Large intestine (tissue), 3 donors: Measurements from ENCODE around the gene COMMD7. TPM values are rescaled to one million over a fixed set of nuclear protein-coding genes. Genes with fewer than 3 reads are reported as not detected.
"Not testable (repeated sequence)": the region's sequence is repeated elsewhere in the genome, so short reads cannot be mapped to it uniquely, and the experiment has no call there.

Experiments used
- DNase-seq, 2 donors: peaks; one replicate each; pipeline versions ENCODE4 v3.0.0 to v3.0.0-alpha.2; 2013
- H3K27ac ChIP-seq: one replicate; pipeline ENCODE4 v1.5.1; 2013; ENCODE audit warnings: low read length
- H3K27me3 ChIP-seq: 2 replicates; pipeline ENCODE4 v1.6.1; 2013; ENCODE audit warnings: low read length; ENCODE audit not compliant: control insufficient read depth, insufficient read depth
- H3K36me3 ChIP-seq: 2 replicates; pipeline ENCODE4 v1.6.1; 2013; ENCODE audit warnings: low read length; ENCODE audit not compliant: control insufficient read depth, insufficient read depth
- H3K4me1 ChIP-seq: one replicate; pipeline ENCODE4 v1.6.1; 2013; ENCODE audit warnings: low read length; ENCODE audit not compliant: control insufficient read depth, insufficient read depth
- H3K4me3 ChIP-seq: one replicate; pipeline ENCODE4 v1.5.1; 2013; ENCODE audit warnings: low read length
- H3K9me3 ChIP-seq: one replicate; pipeline ENCODE4 v1.6.1; 2013; ENCODE audit warnings: mild to moderate bottlenecking, low read depth, low read length, moderate library complexity; ENCODE audit not compliant: control insufficient read depth
- whole genome bisulfite sequencing: methylation state at CpG from one replicate; pipeline ENCODE4 v1.1.5; 2013; ENCODE audit warnings: low lambda C conversion rate; ENCODE audit not compliant: insufficient coverage; 5-methylcytosine and 5-hydroxymethylcytosine counted together
- polyA plus RNA-seq: library from polyadenylated mRNA; unstranded; fragments of 120-200 nt; gene quantifications from one replicate; pipeline ENCODE4 v1.2.1, GENCODE V29; 2013

COMMD7 gene
- polyA plus RNA-seq, 1 donor, result 40.1 TPM

GRCh38 chr20:32695089-32695488 lies 48.2 kb downstream of the COMMD7 start:
- no peaks in the 10 kb centered on the region for H3K4me1 ChIP-seq
- no peaks in the 10 kb centered on the region for H3K36me3 ChIP-seq
- no peak for DNase-seq
- H3K4me3 ChIP-seq, result no peak overlapping the region
- H3K27ac ChIP-seq, result no peak overlapping the region
- H3K9me3 ChIP-seq, result no peaks in the 10 kb centered on the region
- no peaks in the 10 kb centered on the region for H3K27me3 ChIP-seq

GRCh38 chr20:32688966-32689365 lies 54.3 kb downstream of the COMMD7 start:
- whole genome bisulfite sequencing, result no CpG with 5 or more reads among the region's 1 CpG
- H3K27ac ChIP-seq, H3K9me3 ChIP-seq, DNase-seq, H3K4me3 ChIP-seq, H3K4me1 ChIP-seq, H3K36me3 ChIP-seq, H3K27me3 ChIP-seq: not testable (repeated sequence)

- H3K4me3 ChIP-seq, result no peak overlapping the region
- DNase-seq, result no peak
- H3K9me3 ChIP-seq, result no peaks in the 10 kb centered on the region
- H3K4me1 ChIP-seq, result no peaks in the 10 kb centered on the region
- no peaks in the 10 kb centered on the region for H3K27me3 ChIP-seq
- no CpG with 5 or more reads among the region's 9 CpGs for WGBS
- no peaks in the 10 kb centered on the region for H3K36me3 ChIP-seq
- H3K27ac ChIP-seq, result no peak overlapping the region
Measured at GRCh38 chr20:32687180-32687532, 56.1 kb downstream of the COMMD7 start.

GRCh38 chr20:32686530-32687179 lies 56.6 kb downstream of the COMMD7 start:
- no peaks in the 10 kb centered on the region for H3K4me1 ChIP-seq
- H3K27me3 ChIP-seq, result no peaks in the 10 kb centered on the region
- no peaks in the 10 kb centered on the region for H3K9me3 ChIP-seq
- DNase-seq, result no peak
- no peak overlapping the region for H3K27ac ChIP-seq
- no peaks in the 10 kb centered on the region for H3K36me3 ChIP-seq
- WGBS, result 100% methylated on average over 2 of the region's 10 CpGs
- H3K4me3 ChIP-seq, result no peak overlapping the region

GRCh38 chr20:32685541-32686529 lies 57.4 kb downstream of the COMMD7 start:
- WGBS, result 50% methylated on average over 1 of the region's 17 CpGs
- DNase-seq, result peak in 1 of 2 donors; percentile 30

GRCh38 chr20:32682508-32682987 lies 60.7 kb downstream of the COMMD7 start:
- Histone ChIP-seq H3K36me3 (no peaks in the 10 kb centered on the region), H3K4me1 (no peaks in the 10 kb centered on the region), H3K9me3 (no peaks in the 10 kb centered on the region), H3K27ac (no peak overlapping the region), H3K27me3 (no peaks in the 10 kb centered on the region), H3K4me3 (no peak overlapping the region)
- DNase-seq, result no peak
- WGBS, result no CpG with 5 or more reads among the region's 11 CpGs

More at GRCh38 chr20:32685541-32686529, 57.4 kb downstream of the COMMD7 start:
- no peak overlapping the region for H3K4me3 ChIP-seq
- no peaks in the 10 kb centered on the region for H3K27me3 ChIP-seq
- no peaks in the 10 kb centered on the region for H3K36me3 ChIP-seq
- H3K27ac ChIP-seq, result no peak overlapping the region
- no peaks in the 10 kb centered on the region for H3K9me3 ChIP-seq
- no peaks in the 10 kb centered on the region for H3K4me1 ChIP-seq

- WGBS, result no CpG with 5 or more reads among the region's 20 CpGs
Measured at GRCh38 chr20:32681175-32682084, 61.8 kb downstream of the COMMD7 start.

GRCh38 chr20:32680544-32681174 lies 62.6 kb downstream of the COMMD7 start:
- Histone ChIP-seq H3K36me3 (no peaks in the 10 kb centered on the region), H3K4me3 (no peak overlapping the region), H3K9me3 (no peaks in the 10 kb centered on the region), H3K27ac (no peak overlapping the region), H3K27me3 (no peaks in the 10 kb centered on the region), H3K4me1 (no peaks in the 10 kb centered on the region)
- no peak for DNase-seq
- no CpG with 5 or more reads among the region's 1 CpG for WGBS

More at GRCh38 chr20:32681175-32682084, 61.8 kb downstream of the COMMD7 start:
- H3K36me3 ChIP-seq, result no peaks in the 10 kb centered on the region
- H3K4me1 ChIP-seq, result no peaks in the 10 kb centered on the region
- H3K9me3 ChIP-seq, result no peaks in the 10 kb centered on the region
- H3K27ac ChIP-seq, result no peak overlapping the region
- no peak overlapping the region for H3K4me3 ChIP-seq
- peak in 1 of 2 donors; percentile 41 for DNase-seq
- H3K27me3 ChIP-seq, result no peaks in the 10 kb centered on the region

- no peaks in the 10 kb centered on the region for H3K27me3 ChIP-seq
- H3K36me3 ChIP-seq, result no peaks in the 10 kb centered on the region
- no peak overlapping the region for H3K4me3 ChIP-seq
- H3K9me3 ChIP-seq, result no peaks in the 10 kb centered on the region
- no peak for DNase-seq
- no peaks in the 10 kb centered on the region for H3K4me1 ChIP-seq
- WGBS, result no CpG with 5 or more reads among the region's 6 CpGs
- H3K27ac ChIP-seq, result no peak overlapping the region
Measured at GRCh38 chr20:32678948-32679347, 64.3 kb downstream of the COMMD7 start.
